HEK293T (cell line): Measurements from ENCODE around the gene OR52E5.

Experiments
- CTCF ChIA-PET: fragments of 350-600 bp; formaldehyde crosslinking; extraction: SDS; loops from one replicate; lab custom pipeline; 2021; ENCODE audit warnings: antibody characterized with exemption, inconsistent platforms; lab: Yijun Ruan, JAX
- POLR2A ChIA-PET: fragments of 350-600 bp; formaldehyde crosslinking; extraction: SDS; loops from one replicate; lab custom pipeline; 2020; ENCODE audit warnings: antibody characterized with exemption, inconsistent platforms; lab: Yijun Ruan, JAX
- DNase-seq: peaks from one replicate; pipeline ENCODE4 v3.0.0; 2012; ENCODE audit warnings: mixed read lengths; ENCODE audit errors: extremely low spot score
- ARNT ChIP-seq: fragments of 450-650 bp; IDR thresholded peaks from 2 replicates; pipeline ENCODE4 v1.6.1; 2017; ENCODE audit warnings: mild to moderate bottlenecking
- BHLHE40 ChIP-seq: fragments of 450-650 bp; IDR thresholded peaks from 2 replicates; pipeline ENCODE4 v1.6.1; 2016; ENCODE audit warnings: mild to moderate bottlenecking, moderate library complexity, borderline replicate concordance
- CTBP1 ChIP-seq: fragments of 450-650 bp; IDR thresholded peaks from 2 replicates; pipeline ENCODE4 v1.6.1; 2016; ENCODE audit warnings: borderline replicate concordance
- ELF4 ChIP-seq: fragments of 450-650 bp; IDR thresholded peaks from 2 replicates; pipeline ENCODE4 v1.6.1; 2017; ENCODE audit warnings: antibody characterized with exemption
- FOXA1 ChIP-seq: fragments of 450-650 bp; IDR thresholded peaks from 2 replicates; pipeline ENCODE4 v1.6.1; 2016; ENCODE audit warnings: mild to moderate bottlenecking
- FOXK2 ChIP-seq: fragments of 450-650 bp; IDR thresholded peaks from 2 replicates; pipeline ENCODE4 v1.6.1; 2016; ENCODE audit warnings: mild to moderate bottlenecking
- FOXM1 ChIP-seq: fragments of 450-650 bp; IDR thresholded peaks from 2 replicates; pipeline ENCODE4 v1.6.1; 2017; ENCODE audit warnings: mild to moderate bottlenecking, borderline replicate concordance
- HDGF ChIP-seq: fragments of 450-650 bp; IDR thresholded peaks from 2 replicates; pipeline ENCODE4 v1.6.1; 2017; ENCODE audit warnings: antibody characterized with exemption, borderline replicate concordance
- L3MBTL2 ChIP-seq: fragments of 450-650 bp; conservative IDR thresholded peaks from 2 replicates; pipeline ENCODE4 v1.6.1; 2016; ENCODE audit warnings: mild to moderate bottlenecking
- LEF1 ChIP-seq: fragments of 450-650 bp; IDR thresholded peaks from 2 replicates; pipeline ENCODE4 v1.6.1; 2017; ENCODE audit warnings: mild to moderate bottlenecking, borderline replicate concordance
- NFRKB ChIP-seq: fragments of 450-650 bp; IDR thresholded peaks from 2 replicates; pipeline ENCODE4 v1.6.1; 2016; ENCODE audit warnings: mild to moderate bottlenecking, moderate library complexity
- PKNOX1 ChIP-seq: fragments of 450-650 bp; IDR thresholded peaks from 2 replicates; pipeline ENCODE4 v1.6.1; 2016
- SP1 ChIP-seq: fragments of 450-650 bp; IDR thresholded peaks from 2 replicates; pipeline ENCODE4 v1.6.1; 2017
- SUZ12 ChIP-seq: fragments of 450-650 bp; IDR thresholded peaks from 2 replicates; pipeline ENCODE4 v1.6.1; 2016; ENCODE audit warnings: mild to moderate bottlenecking
- TARDBP ChIP-seq: fragments of 450-650 bp; IDR thresholded peaks from 2 replicates; pipeline ENCODE4 v1.6.1; 2016
- ZNF384 ChIP-seq: fragments of 450-650 bp; IDR thresholded peaks from 2 replicates; pipeline ENCODE4 v1.6.1; 2016

OR52E5 gene

GRCh38 chr11:5929571-5930368, 36.8 kb downstream of the OR52E5 start:
- TF ChIP-seq NFRKB (no peak), FOXM1 (no peak), HDGF (no peak)
- DNase-seq = no peak
- ChIA-PET POLR2A (no interaction called here), CTCF (no interaction called here)

GRCh38 chr11:5930614-5931013, 37.6 kb downstream of the OR52E5 start:
- ChIA-PET POLR2A (no interaction called here), CTCF (no interaction called here)
- TF ChIP-seq TARDBP (no peak), HDGF (no peak), FOXM1 (no peak), CTBP1 (no peak), ARNT (no peak), SUZ12 (no peak), BHLHE40 (no peak), LEF1 (no peak), PKNOX1 (no peak)
- DNase-seq = no peak

- DNase-seq = no peak
- POLR2A ChIA-PET = no interaction called here
- no peak for TF ChIP-seq SUZ12
- TF ChIP-seq FOXK2 = no peak
- no peak for TF ChIP-seq FOXM1
- TF ChIP-seq TARDBP = no peak
- no peak for TF ChIP-seq ARNT
- no peak for TF ChIP-seq SP1
- no peak for TF ChIP-seq ELF4
- no peak for TF ChIP-seq LEF1
- TF ChIP-seq L3MBTL2 = no peak
- TF ChIP-seq FOXA1 = no peak
- no peak for TF ChIP-seq NFRKB
- TF ChIP-seq ZNF384 = no peak
- no peak for TF ChIP-seq PKNOX1
- no peak for TF ChIP-seq CTBP1
- TF ChIP-seq BHLHE40 = no peak
- no peak for TF ChIP-seq HDGF
- CTCF ChIA-PET = no interaction called here
These were observed 38.1 kb downstream of the OR52E5 start for GRCh38 chr11:5931061-5931460.

- CTCF ChIA-PET = no interaction called here
- TF ChIP-seq FOXA1 (no peak), PKNOX1 (no peak), FOXK2 (no peak)
- DNase-seq = no peak
- POLR2A ChIA-PET = no interaction called here
These were observed 39.7 kb downstream of the OR52E5 start for GRCh38 chr11:5932671-5933070.

GRCh38 chr11:5933116-5933515, 40.1 kb downstream of the OR52E5 start:
- ChIA-PET POLR2A (no interaction called here), CTCF (no interaction called here)
- DNase-seq = no peak
- TF ChIP-seq ELF4 (no peak), ZNF384 (no peak), BHLHE40 (no peak), FOXK2 (no peak), SP1 (no peak), CTBP1 (no peak), L3MBTL2 (no peak), FOXM1 (no peak), TARDBP (no peak), NFRKB (no peak), FOXA1 (no peak), ARNT (no peak), HDGF (no peak)

- ChIA-PET POLR2A (no interaction called here), CTCF (no interaction called here)
- TF ChIP-seq L3MBTL2 (no peak), TARDBP (no peak), ZNF384 (no peak)
- DNase-seq = no peak
These were observed 45.0 kb downstream of the OR52E5 start for GRCh38 chr11:5937868-5938602.
